HepG2 (cell line): Measurements from ENCODE around the gene DCUN1D4. TPM values are rescaled to one million over a fixed set of nuclear protein-coding genes. Genes with fewer than 3 reads are reported as not detected.

Experiments
- ATAC-seq: fragments of 200-7000 bp; cut with Tn5 transposase; 3 replicates; pipeline ENCODE4 v1.9.1; 2020; ENCODE audit warnings: mild to moderate bottlenecking, moderate library complexity
- BruUV-seq: library from RNA; stranded (reverse); fragments of 400-500 nt; replicated peaks from 2 replicates; lab custom pipeline; 2021; lab: Mats Ljungman, UMichigan
- CTCF ChIA-PET: fragments of 300-600 bp; formaldehyde crosslinking; extraction: SDS; loops from one replicate; lab custom pipeline; 2021; ENCODE audit warnings: low total read pairs, inconsistent platforms, low intra/inter-chr PET ratio; lab: Yijun Ruan, JAX
- POLR2A ChIA-PET: fragments of 350-600 bp; sonication (Branson Sonifier 250); formaldehyde crosslinking; loops from one replicate; lab custom pipeline; 2020; ENCODE audit warnings: antibody characterized with exemption, inconsistent platforms; lab: Yijun Ruan, JAX
- DNase-seq: peaks from one replicate; pipeline ENCODE4 v3.0.0-alpha.2; 2015; ENCODE audit warnings: low spot score
- FAIRE-seq: peaks from 3 replicates; lab custom pipeline; 2011; peaks lifted over from hg19 to GRCh38; lab: Jason Lieb, UNC
- H2AFZ ChIP-seq: one replicate; pipeline ENCODE4 v1.6.1; 2011; ENCODE audit warnings: low read length, inconsistent platforms
- H3K27ac ChIP-seq: fragments of 300-600 bp; 3 replicates; pipeline ENCODE4 v1.8.0; 2011; ENCODE audit warnings: mixed run types, mild to moderate bottlenecking, mixed read lengths, low read length, inconsistent platforms; ENCODE audit not compliant: insufficient read depth; ENCODE audit errors: extremely low read length
- H3K27me3 ChIP-seq, 2 experiments: fragments of 200-600 bp in 1 of 2; 2 replicates in 1 of 2; 3 replicates in 1 of 2; pipeline versions ENCODE4 v1.6.0 to v1.8.0; 2011; ENCODE audit warnings: low read length in 2 of 2, mild to moderate bottlenecking in 2 of 2, moderate library complexity in 2 of 2, inconsistent platforms in 1 of 2; ENCODE audit not compliant: insufficient read depth in 2 of 2, control insufficient read depth in 1 of 2
- H3K36me3 ChIP-seq, 2 experiments: fragments of 200-600 bp in 1 of 2; replicated peaks in 1 of 2; 2 replicates in 1 of 2; 3 replicates in 1 of 2; pipeline versions ENCODE4 v1.5.1 to v1.8.0; 2011; ENCODE audit warnings: low read length in 2 of 2, inconsistent platforms in 1 of 2; ENCODE audit not compliant: insufficient read depth in 2 of 2, control insufficient read depth in 1 of 2
- H3K4me1 ChIP-seq: 2 replicates; pipeline ENCODE4 v1.5.1; 2012; ENCODE audit warnings: low read length, inconsistent platforms; ENCODE audit not compliant: insufficient read depth
- H3K4me2 ChIP-seq: 2 replicates; pipeline ENCODE4 v1.6.0; 2011; ENCODE audit warnings: low read depth, low read length, inconsistent platforms
- H3K4me3 ChIP-seq, 3 experiments: fragments of 200-600 bp in 1 of 3; sonication (generic), shearing (Covaris generic) in 1 of 3; replicated peaks in 1 of 3; 2 replicates each; pipeline ENCODE4 v1.5.1; 2011 to 2016; ENCODE audit warnings: low read length in 3 of 3, inconsistent platforms in 2 of 3, low read depth in 2 of 3, mild to moderate bottlenecking in 2 of 3, control low read depth in 1 of 3, mixed read lengths in 1 of 3; ENCODE audit not compliant: insufficient read depth in 1 of 3
- H3K79me2 ChIP-seq: one replicate; pipeline ENCODE4 v1.6.1; 2011; ENCODE audit warnings: low read length, inconsistent platforms; ENCODE audit not compliant: insufficient read depth
- H3K9ac ChIP-seq: 2 replicates; pipeline ENCODE4 v1.6.0; 2011; ENCODE audit warnings: mild to moderate bottlenecking, low read depth, low read length, inconsistent platforms; ENCODE audit not compliant: insufficient read depth
- H3K9me3 ChIP-seq: 2 replicates; pipeline ENCODE4 v1.5.1; 2012; ENCODE audit warnings: mild to moderate bottlenecking, low read length
- H4K20me1 ChIP-seq: 2 replicates; pipeline ENCODE4 v1.6.0; 2011; ENCODE audit warnings: inconsistent platforms, mild to moderate bottlenecking, low read length, moderate library complexity; ENCODE audit not compliant: insufficient read depth
- ARNT2 ChIP-seq: sonication (generic); formaldehyde crosslinking; IDR thresholded peaks from 2 replicates; pipeline ENCODE4 v1.8.0; 2022; ENCODE audit warnings: mild to moderate bottlenecking, low read depth, missing genetic modification reagents, moderate library complexity
- ETS1 ChIP-seq: sonication (generic); formaldehyde crosslinking; IDR thresholded peaks from 2 replicates; pipeline ENCODE4 v1.4.0; 2020; ENCODE audit warnings: missing genetic modification reagents
- KAT8 ChIP-seq: IDR thresholded peaks from 2 replicates; pipeline ENCODE4 v1.6.1; 2016; ENCODE audit warnings: missing genetic modification reagents, missing compliant biosample characterization
- MATR3 ChIP-seq: sonication (generic); formaldehyde crosslinking; IDR thresholded peaks from 2 replicates; pipeline ENCODE4 v1.4.0; 2020; ENCODE audit warnings: missing genetic modification reagents
- NR2F6 ChIP-seq, 2 experiments: IDR thresholded peaks; 2 replicates each; pipeline ENCODE4 v1.6.1; 2016; ENCODE audit warnings: antibody characterized with exemption in 1 of 2, mild to moderate bottlenecking in 1 of 2
- RCOR2 ChIP-seq: IDR thresholded peaks from 2 replicates; pipeline ENCODE4 v1.6.1; 2016; ENCODE audit warnings: missing biosample characterization, missing genetic modification reagents
- RFX1 ChIP-seq: fragments of 450-650 bp; IDR thresholded peaks from 2 replicates; pipeline ENCODE4 v1.6.1; 2017
- TBX3 ChIP-seq: fragments of 450-650 bp; IDR thresholded peaks from 2 replicates; pipeline ENCODE4 v1.6.1; 2017; ENCODE audit warnings: antibody characterized with exemption, mild to moderate bottlenecking, inconsistent platforms, borderline replicate concordance
- ZBTB38 ChIP-seq: sonication (generic); formaldehyde crosslinking; IDR thresholded peaks from 2 replicates; pipeline ENCODE4 v1.5.1; 2020; ENCODE audit warnings: mild to moderate bottlenecking, missing genetic modification reagents
- ZBTB49 ChIP-seq: sonication (generic); formaldehyde crosslinking; IDR thresholded peaks from 2 replicates; pipeline ENCODE4 v1.4.0; 2020; ENCODE audit warnings: missing genetic modification reagents, borderline replicate concordance
- ZNF143 ChIP-seq: sonication (generic); formaldehyde crosslinking; IDR thresholded peaks from 2 replicates; pipeline ENCODE4 v1.4.0; 2020; ENCODE audit warnings: missing genetic modification reagents
- ZSCAN21 ChIP-seq: sonication (generic); formaldehyde crosslinking; IDR thresholded peaks from 2 replicates; pipeline ENCODE4 v1.8.0; 2022; ENCODE audit warnings: mild to moderate bottlenecking, missing genetic modification reagents, moderate library complexity, borderline replicate concordance
- WGBS: methylation state at CpG from one replicate; pipeline ENCODE4 v1.1.6; 2017; ENCODE audit warnings: low lambda C conversion rate; 5-methylcytosine and 5-hydroxymethylcytosine counted together
- in situ Hi-C: cut with HindIII; loops from 2 replicates; pipeline ENCODE4 v1.10.0; 2017; ENCODE audit warnings: low pct_unique_long_range_greater_than_20kb; ENCODE audit not compliant: extremely low pct_ligation_motif_present
- intact Hi-C: fragments of 100-400 bp; cut with micrococcal nuclease; formaldehyde crosslinking; loops from one replicate; pipeline ENCODE4 v1.10.0; 2022; ENCODE audit not compliant: unreplicated experiment
- polyA plus RNA-seq, 8 experiments: library from polyadenylated mRNA; depleted of rRNA in 3 of 8; stranded (reverse) in 7 of 8; unstranded in 1 of 8; fragments of >200 nt; fragmentation: Illumina TruSeq in 4 of 8; extraction: Trizol in 4 of 8; gene quantifications; 2 replicates each; pipeline versions ENCODE4 v1.2.1 to v1.2.3, GENCODE V29; 2011 to 2016; ENCODE audit warnings: low read depth in 4 of 8, missing spikeins in 1 of 8, mixed read lengths in 1 of 8; ENCODE audit not compliant: insufficient read depth in 1 of 8
- total RNA-seq, 5 experiments: library from RNA; depleted of rRNA; stranded (reverse); fragments of >200 nt; fragmentation: Illumina TruSeq; extraction: Trizol; gene quantifications; 2 replicates each; pipeline ENCODE4 v1.2.3, GENCODE V29; 2016; ENCODE audit warnings: low read depth in 1 of 5
- TF ChIP-seq, protein P1 (sequence below): sonication (generic); formaldehyde crosslinking; IDR thresholded peaks from 2 replicates; pipeline ENCODE4 v1.9.0; 2021; ENCODE audit warnings: missing genetic modification reagents, borderline replicate concordance
- TF ChIP-seq, protein P2 (sequence below): IDR thresholded peaks from 2 replicates; pipeline ENCODE4 v1.6.1; 2016; ENCODE audit warnings: missing biosample characterization, missing genetic modification reagents, low read depth

DCUN1D4 gene
- total and polyA plus RNA-seq, 2 of the 13 experiments (the other 11 are each of a cell fraction or from before 2014, with no cell fraction given): 27.9 to 44.4 TPM

DNA sequence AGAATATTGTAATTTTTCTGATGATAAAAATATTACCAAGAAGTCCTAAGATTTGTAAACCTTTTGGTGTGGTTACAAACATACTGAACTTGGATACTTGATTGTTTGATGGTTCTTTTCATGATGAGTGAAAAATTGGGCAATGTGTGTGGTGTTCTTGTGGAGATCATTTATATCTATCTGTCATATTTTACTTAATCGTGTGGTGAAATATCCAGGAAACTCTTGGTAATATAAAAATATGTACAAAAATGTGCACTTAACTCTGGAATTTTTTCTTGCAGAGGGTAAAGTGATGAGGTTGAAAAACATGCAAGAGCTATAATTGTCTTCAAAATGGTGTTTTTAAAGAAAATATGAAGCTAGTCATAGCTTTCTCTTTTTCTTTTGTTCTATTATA lies 2.8 kb downstream of the DCUN1D4 start:
- TF ChIP-seq ZSCAN21 (CRISPR knock-in tag): no peak
- no peak for TF ChIP-seq RCOR2 (CRISPR knock-in tag)
- no peak for TF ChIP-seq ZNF143 (CRISPR knock-in tag)
- no peak for TF ChIP-seq RFX1
- TF ChIP-seq NR2F6 (IDR thresholded peaks at IDR 0.05): no peak
- TF ChIP-seq NR2F6 (CRISPR knock-in tag; IDR thresholded peaks at IDR 0.05): no peak
- TF ChIP-seq ARNT2 (CRISPR knock-in tag): no peak
- TF ChIP-seq, protein P1, sequence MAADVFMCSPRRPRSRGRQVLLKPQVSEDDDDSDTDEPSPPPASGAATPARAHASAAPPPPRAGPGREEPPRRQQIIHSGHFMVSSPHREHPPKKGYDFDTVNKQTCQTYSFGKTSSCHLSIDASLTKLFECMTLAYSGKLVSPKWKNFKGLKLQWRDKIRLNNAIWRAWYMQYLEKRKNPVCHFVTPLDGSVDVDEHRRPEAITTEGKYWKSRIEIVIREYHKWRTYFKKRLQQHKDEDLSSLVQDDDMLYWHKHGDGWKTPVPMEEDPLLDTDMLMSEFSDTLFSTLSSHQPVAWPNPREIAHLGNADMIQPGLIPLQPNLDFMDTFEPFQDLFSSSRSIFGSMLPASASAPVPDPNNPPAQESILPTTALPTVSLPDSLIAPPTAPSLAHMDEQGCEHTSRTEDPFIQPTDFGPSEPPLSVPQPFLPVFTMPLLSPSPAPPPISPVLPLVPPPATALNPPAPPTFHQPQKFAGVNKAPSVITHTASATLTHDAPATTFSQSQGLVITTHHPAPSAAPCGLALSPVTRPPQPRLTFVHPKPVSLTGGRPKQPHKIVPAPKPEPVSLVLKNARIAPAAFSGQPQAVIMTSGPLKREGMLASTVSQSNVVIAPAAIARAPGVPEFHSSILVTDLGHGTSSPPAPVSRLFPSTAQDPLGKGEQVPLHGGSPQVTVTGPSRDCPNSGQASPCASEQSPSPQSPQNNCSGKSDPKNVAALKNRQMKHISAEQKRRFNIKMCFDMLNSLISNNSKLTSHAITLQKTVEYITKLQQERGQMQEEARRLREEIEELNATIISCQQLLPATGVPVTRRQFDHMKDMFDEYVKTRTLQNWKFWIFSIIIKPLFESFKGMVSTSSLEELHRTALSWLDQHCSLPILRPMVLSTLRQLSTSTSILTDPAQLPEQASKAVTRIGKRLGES: no peak
- no peak for TF ChIP-seq ZBTB49 (CRISPR knock-in tag)
- no peak for TF ChIP-seq KAT8 (CRISPR knock-in tag)
- TF ChIP-seq ETS1 (CRISPR knock-in tag): no peak
- TF ChIP-seq ZBTB38 (CRISPR knock-in tag): no peak
- TF ChIP-seq, protein P2, sequence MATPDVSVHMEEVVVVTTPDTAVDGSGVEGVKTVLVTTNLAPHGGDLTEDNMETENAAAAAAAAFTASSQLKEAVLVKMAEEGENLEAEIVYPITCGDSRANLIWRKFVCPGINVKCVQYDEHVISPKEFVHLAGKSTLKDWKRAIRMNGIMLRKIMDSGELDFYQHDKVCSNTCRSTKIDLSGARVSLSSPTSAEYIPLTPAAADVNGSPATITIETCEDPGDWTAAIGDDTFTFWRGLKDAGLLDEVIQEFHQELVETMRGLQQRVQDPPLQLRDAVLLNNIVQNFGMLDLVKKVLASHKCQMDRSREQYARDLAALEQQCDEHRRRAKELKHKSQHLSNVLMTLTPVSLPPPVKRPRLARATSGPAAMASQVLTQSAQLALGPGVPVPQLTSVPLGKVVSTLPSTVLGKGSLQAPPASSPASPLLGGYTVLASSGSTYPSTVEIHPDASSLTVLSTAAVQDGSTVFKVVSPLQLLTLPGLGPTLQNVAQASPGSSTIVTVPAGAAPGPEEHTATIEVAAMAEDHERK (CRISPR knock-in tag): no peak
- no peak for TF ChIP-seq TBX3
- no peak for TF ChIP-seq MATR3 (CRISPR knock-in tag)
- no peak overlapping the region; a peak in 1 of 6 replicates for H3K4me3 ChIP-seq
- H3K36me3 ChIP-seq: no peaks in the 10 kb centered on the region
- H3K27ac ChIP-seq: no peak overlapping the region
- H3K4me2 ChIP-seq: peak overlapping the region; percentile 95
- peaks cover 31% of the 10 kb centered on the region for H3K4me1 ChIP-seq
- BruUV-seq: no TSS peak
- no peaks in the 10 kb centered on the region for H4K20me1 ChIP-seq
- no peaks in the 10 kb centered on the region; a peak in 1 of 5 replicates for H3K27me3 ChIP-seq
- DNase-seq (no peak), FAIRE-seq (no peak), ATAC-seq (no peak)
- WGBS: 87% methylated on average over 1 of the region's 1 CpG
- CTCF ChIA-PET: no interaction called here
- H2AFZ ChIP-seq: no peak overlapping the region
- intact Hi-C loops (no loop called here), in situ Hi-C loops (no loop called here)
- POLR2A ChIA-PET: interaction anchor here (1.7 kb wide), 1 partner anchor 35 kb away, joined by 7 read pairs; no protein-coding TSS in a partner anchor
- H3K9ac ChIP-seq: no peak overlapping the region
- no peaks in the 10 kb centered on the region for H3K9me3 ChIP-seq
- peaks cover 59% of the 10 kb centered on the region for H3K79me2 ChIP-seq
